GM19467 (cell line): ENCODE results near the gene BMX.

Experiments
- ATAC-seq: cut with Tn5 transposase; IDR thresholded peaks from one replicate; pipeline ENCODE4 v1.9.1; 2021; ENCODE audit warnings: mild to moderate bottlenecking, moderate library complexity; ENCODE audit not compliant: unreplicated experiment

Gene BMX

GRCh38 chrX:15505101-15505500 is 4.5 kb downstream of the BMX start:
- ATAC-seq = no peak

DNA sequence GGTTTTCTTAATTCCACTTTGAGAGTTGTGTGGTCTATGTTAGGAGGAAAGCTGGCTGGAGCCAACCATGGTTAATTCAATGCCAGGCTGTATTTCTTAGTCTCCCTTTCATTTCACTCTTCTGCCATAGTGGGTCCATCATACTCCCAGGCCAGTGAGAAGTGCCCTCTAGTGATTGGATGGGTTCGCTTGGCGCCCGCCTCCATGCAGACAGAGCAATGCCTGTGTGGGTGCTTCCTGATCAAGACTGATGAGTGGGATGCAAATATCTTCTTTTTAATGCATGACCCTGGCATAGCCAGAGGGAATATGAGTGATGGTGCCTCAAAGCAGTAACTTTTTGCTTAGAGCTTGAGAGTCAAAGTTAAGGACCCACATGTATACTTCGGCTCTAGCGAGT is 6.4 kb downstream of the BMX start:
- ATAC-seq = no peak

- no peak for ATAC-seq
These were observed 9.2 kb downstream of the BMX start for GRCh38 chrX:15509845-15510244.

DNA sequence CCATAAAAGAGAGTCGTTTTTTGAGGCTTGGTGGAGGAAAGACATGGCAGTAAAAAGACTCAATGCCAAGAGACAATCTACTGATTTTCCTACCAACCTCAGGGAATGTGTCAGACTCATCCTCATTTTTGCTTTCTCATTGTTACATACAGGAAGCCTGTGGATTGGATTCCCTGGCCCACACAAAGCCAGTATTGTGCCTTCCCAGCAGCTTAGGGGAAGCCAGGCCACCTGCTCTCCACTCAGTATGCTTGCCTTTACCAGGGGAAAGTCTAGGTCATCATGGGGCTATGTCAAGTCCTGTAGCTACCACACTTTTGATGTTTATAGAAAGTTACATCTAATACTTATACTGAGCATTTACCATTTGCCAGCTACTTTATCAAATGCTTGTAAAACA is 11.0 kb downstream of the BMX start:
- ATAC-seq = no peak

GRCh38 chrX:15512401-15512965 is 11.9 kb downstream of the BMX start:
- no peak for ATAC-seq

DNA sequence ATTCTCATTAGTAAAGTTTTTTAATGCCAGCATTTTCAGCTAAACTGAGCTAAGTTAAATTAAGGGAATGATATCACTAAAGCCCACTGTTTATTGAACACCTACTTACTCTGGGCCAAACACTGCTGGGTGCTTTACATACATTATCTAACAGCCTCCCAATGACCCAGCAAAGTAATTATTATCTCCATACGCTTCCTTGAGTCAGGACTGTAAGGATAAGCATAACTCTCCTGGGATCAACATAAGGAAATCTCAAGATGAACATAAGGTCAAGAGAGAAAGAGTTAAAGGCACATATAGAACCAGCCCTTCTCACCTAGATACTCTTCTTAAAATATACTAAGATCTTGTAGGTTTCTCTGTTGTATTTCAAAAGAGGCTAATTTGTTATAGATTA is 13.7 kb downstream of the BMX start:
- ATAC-seq = no peak

- ATAC-seq = no peak
These were observed 15.3 kb downstream of the BMX start for GRCh38 chrX:15515931-15516330.

DNA sequence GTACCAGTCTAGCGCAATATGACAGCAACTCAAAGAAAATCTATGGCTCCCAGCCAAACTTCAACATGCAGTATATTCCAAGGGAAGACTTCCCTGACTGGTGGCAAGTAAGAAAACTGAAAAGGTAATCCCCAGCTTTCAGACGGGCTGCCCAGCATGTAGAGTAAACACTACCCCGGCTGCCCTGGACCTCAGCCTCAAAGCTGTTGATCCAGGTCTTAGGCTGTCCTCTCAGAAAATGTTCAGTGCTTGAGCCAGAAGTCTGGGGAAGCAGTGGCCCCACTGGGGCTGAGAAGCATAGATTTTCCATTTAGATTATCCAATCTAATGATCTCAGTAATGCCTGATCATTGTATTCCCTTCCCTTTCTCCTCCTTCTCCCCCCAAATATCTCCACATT is 21.9 kb downstream of the BMX start:
- no peak for ATAC-seq

DNA sequence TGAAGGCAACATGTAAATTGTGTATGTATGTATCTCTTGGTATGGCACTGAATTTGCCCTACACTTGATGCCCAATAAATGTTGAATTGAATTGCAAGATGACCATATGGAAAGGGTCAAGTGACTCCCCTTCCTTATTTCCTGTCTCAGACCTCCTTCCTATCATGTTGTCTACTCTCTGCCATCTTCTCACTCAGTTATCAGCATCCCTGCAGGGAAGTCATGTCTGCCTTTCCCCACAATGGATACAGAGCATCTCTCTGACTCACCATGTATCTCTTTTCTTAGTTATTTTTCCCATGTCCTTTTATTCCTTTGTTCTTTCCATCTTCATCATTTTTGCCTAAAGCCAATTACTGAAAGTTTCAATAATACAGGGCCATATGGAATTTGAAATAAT is 22.5 kb downstream of the BMX start:
- no peak for ATAC-seq

DNA sequence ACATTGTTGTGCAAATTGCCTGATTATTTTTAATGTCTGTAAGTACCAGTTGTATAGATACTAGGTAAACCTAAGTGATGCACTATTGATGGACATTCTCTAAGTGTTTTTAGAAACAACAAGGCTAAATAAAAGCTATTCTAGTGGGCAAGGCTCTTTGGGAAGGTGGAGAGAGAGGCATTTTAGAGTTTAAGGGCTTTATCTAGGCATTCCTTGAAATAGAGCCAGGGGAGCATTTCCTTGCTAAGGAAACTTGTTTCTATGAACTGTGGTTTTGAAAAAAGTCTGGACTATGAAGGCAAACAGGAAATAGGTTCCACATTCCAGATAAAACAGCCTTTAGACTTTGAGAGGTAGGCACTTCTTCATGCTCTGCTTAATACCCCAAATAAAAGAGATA is 23.8 kb downstream of the BMX start:
- no peak for ATAC-seq

DNA sequence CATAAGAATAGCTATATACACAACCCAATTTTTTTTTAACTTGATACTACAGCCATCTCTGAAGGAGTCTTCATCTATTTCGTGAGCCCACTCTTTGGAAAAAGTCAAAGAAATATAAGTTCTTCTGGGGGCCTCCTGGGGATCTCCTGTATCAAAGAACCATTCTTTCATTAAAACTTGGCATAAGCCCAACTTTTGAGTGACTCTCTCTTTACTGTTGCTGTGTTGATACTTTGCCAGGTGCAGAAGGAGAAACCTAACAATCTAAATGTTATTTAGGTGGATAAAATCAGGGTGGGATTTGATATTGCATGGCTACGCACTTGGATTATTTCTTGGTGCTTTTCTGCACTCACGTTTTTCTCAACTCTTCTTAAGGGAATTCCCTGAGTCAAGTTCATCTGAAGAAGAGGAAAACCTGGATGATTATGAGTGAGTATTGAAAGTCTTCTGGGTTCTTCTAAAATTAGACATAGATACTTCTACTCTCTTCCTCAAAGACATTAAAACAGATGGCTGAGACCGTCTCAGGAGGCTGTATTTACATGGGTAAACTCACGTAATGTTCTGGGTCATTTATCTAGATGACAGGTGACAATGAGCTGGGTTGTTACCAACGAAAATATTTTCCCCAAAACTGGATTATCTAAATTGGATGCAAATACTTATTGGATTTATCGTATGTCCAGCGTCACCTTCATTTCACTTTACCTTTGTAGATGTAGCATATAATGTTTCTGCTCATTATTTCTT is 25.2 kb downstream of the BMX start:
- no peak for ATAC-seq

- ATAC-seq = no peak
These were observed 28.6 kb downstream of the BMX start for GRCh38 chrX:15529165-15529564.

DNA sequence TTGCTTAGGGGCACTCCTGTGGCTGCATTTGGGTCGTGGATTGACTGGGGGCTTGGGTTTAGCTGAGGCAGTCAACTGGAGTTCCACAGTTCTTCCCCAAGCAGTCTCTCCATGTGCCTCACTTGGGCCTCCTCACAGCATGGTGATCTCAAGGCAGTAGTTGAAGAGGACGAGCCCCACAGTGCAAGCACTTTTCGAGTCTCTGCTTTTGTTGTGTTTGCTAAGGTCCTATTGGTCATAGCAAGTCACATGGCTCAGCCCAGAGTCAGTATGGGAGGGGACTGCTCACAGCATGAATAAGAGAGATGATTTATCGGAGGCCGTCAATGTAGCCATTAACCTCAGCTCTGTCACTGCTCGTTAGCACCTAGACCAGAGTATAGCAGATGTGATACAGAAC is 29.7 kb downstream of the BMX start:
- no peak for ATAC-seq

DNA sequence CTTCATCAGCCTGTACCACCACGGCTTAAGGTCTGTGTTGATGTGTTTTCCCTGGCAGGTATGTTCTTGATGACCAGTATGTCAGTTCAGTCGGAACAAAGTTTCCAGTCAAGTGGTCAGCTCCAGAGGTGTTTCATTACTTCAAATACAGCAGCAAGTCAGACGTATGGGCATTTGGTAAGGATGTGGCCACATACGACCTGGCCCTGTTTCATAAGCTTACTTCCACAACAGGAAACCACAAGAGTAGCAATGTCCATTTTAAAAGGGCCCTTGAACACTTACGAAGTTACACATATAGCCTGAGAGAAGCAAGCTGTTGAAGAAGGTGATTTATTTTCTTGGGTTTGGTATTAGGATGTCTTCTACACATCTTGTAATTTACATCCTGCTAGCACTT is 46.1 kb downstream of the BMX start:
- ATAC-seq = no peak

DNA sequence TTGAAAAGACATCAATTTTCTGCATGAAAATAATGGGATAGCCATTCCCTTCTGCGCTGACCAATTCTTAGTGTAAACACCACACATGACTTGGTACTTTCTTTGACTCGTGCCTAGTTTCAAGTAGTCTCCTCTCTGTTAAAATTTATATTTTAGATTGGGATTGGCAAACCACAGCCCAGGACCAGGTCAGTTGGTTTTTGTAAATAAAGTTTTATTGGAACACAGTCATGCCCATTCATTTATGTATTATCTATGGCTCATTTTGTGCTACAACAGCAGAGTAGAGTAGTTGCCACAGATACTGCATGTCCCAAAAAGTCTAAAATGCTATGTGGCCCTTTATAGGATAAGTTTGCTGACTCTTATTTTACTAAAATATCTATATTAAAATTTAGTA is 46.7 kb downstream of the BMX start:
- ATAC-seq = no peak

DNA sequence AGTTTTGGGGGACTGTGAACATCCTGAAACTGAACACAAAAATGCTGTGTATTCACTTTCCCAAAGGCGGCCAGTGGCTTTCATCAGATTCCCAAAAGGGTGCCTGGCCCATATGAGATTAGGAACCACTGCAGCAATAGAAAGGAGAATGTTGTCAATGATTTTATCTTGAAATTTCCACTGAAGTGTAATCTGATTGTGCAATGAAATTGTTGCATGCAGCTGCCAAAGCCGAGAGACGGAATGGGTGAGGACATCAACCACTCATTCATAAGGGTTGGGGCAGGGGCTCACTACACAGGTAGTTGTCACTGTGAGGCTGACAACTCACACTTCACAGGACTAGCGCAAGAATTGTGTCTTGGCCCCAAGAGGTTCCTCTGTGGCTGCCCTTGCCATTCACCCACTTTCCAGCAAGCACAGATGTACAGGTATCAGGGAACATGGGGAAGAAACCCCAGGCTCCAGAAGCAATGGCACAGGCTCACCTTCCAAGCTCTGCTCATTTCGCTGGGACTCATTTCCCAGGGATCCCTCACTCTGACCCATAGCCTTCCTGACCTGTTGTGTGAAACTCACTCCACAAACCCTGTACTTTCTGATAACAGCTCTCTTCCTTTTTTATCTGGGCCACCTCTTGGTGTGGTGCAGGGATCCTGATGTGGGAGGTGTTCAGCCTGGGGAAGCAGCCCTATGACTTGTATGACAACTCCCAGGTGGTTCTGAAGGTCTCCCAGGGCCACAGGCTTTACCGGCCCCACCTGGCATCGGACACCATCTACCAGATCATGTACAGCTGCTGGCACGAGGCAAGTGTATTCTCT is 48.8 kb downstream of the BMX start:
- no peak for ATAC-seq

DNA sequence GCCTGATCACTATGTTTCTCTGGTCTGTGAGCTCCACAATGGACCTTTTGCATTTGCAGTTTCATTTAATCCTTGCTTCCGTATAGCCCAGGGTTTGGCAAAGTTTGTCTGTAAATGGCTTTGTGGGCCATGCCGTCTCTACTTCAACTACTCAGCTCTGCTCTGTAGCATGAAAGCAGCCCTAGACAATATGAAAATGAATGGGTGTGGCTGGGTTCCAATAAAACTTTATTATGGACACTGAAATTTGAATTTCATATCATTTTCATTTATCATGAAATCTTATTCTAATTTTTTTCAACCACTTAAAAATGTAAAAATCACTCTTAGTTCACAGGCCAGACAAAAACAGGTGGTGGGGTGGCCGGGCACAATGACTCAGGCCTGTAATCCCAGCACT is 58.6 kb downstream of the BMX start:
- no peak for ATAC-seq

DNA sequence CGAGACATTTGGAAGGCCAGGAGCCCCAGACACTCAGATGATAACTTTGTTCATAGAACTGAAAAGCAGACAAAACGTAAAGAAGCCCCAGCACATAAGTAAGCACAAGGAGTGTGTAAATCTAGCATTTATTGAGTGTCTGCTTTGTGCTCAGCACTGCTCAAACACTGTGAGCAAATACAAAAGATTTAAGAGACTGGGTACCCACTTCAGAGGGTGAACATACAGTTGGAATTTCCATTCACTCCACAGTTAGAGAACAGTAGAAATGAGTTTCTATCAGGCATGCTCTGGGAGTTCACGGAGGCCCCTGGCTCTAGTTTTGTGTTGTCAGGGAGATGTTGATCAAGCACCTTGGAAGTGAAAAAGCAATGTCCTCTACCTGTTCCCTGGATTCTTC is 60.3 kb downstream of the BMX start:
- ATAC-seq = no peak

GRCh38 chrX:15563056-15563455 is 62.4 kb downstream of the BMX start:
- ATAC-seq = no peak

DNA sequence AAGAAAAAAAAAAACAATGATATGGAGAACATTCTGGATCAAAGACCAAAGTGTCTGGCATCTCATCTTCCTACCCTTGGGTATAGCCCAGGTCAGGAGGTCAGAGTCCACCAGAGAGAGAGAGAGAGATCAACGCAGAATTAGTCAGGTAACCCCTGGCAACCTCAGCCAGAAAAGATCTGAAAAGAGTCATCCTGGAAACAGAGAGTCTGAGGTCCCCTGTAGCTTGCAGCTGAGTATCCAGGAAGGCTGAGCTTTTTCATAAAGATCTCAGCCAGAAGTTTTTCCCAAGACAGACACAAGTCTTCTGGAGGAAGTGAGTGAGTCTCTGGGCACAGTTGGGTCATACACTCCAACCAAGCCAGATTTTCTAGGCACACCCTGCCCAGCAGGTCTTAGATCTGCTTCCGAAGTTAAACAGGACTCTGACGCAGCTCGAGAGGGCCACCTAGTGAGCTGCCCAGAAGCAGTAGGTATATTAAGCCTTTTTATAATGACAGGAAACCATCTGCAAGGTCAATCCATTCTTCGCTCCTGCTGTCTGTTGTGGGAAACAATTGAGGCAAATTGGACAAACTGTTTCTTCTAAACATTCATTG is 64.5 kb downstream of the BMX start:
- ATAC-seq = peak; percentile 57

GRCh38 chrX:15566244-15566643 is 65.6 kb downstream of the BMX start:
- ATAC-seq = no peak

DNA sequence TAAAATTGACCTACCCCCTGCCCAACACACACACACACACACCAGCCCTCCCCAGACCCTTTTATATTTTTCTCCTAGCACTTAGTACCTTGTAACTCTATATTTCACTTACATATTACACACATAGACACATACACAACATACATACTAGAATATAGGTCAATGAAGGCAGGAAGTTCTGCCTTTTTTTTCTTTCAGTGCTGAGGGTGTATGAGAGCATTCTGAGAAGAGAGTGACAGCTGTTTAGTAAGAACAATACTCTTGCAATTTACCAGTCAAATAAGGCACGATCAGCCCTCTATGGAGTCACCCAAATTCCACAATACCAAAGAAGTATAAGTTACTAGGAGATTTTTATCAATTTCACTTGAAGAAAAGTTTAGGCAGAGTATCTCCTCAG is 66.7 kb downstream of the BMX start:
- ATAC-seq = no peak
